Retinal pigment epithelial cell (primary cell): ENCODE results near the gene GALNT2.

ENCODE experiments used
- DNase-seq: peaks from one replicate; pipeline ENCODE4 v3.0.0-alpha.2; 2010; ENCODE audit warnings: low read depth
- H3K4me3 ChIP-seq: 2 replicates; pipeline ENCODE4 v1.5.1; 2011; ENCODE audit warnings: mild to moderate bottlenecking, low read length, control low read depth, moderate library complexity
- CTCF ChIP-seq: conservative IDR thresholded peaks from 2 replicates; pipeline ENCODE4 v1.5.1; 2011; ENCODE audit warnings: low read depth, low read length, control low read depth, inconsistent platforms

Gene GALNT2

GRCh38 chr1:230123280-230124185 is 56.5 kb downstream of the GALNT2 start:
- TF ChIP-seq CTCF: no peak
- DNase-seq: no peak
- H3K4me3 ChIP-seq: no peak overlapping the region

- no peak overlapping the region for H3K4me3 ChIP-seq
- DNase-seq: no peak
- peak; percentile 5 for TF ChIP-seq CTCF
Measured at GRCh38 chr1:230124186-230125128, 57.4 kb downstream of the GALNT2 start.

GRCh38 chr1:230125141-230125540 is 58.1 kb downstream of the GALNT2 start:
- DNase-seq: no peak
- H3K4me3 ChIP-seq: no peak overlapping the region
- no peak for TF ChIP-seq CTCF

GRCh38 chr1:230125640-230126528 is 58.8 kb downstream of the GALNT2 start:
- TF ChIP-seq CTCF: no peak
- no peak overlapping the region for H3K4me3 ChIP-seq
- DNase-seq: no peak

GRCh38 chr1:230126529-230127104 is 59.6 kb downstream of the GALNT2 start:
- no peak for DNase-seq
- no peak for TF ChIP-seq CTCF
- no peak overlapping the region for H3K4me3 ChIP-seq
